ENCODE data around the gene HIPK2.

- no peak for TF ChIP-seq EP300 (IDR thresholded peaks at IDR 0.05)
- no peak for TF ChIP-seq CTCF (IDR thresholded peaks at IDR 0.05)
- no peak for TF ChIP-seq POLR2A (IDR thresholded peaks at IDR 0.05)
Observed at GRCh38 chr7:139695051-139695450, 82.7 kb downstream of the HIPK2 start.

All from stomach (tissue), 4 donors.